Endodermal cell (in vitro differentiated cells): ENCODE results near the gene NGEF. TPM values are rescaled to one million over a fixed set of nuclear protein-coding genes. Genes with fewer than 3 reads are reported as not detected.

Experiments
- DNase-seq: peaks from one replicate; pipeline ENCODE4 v3.0.0-alpha.2; 2017
- H3K27ac ChIP-seq: 2 replicates; pipeline ENCODE4 v1.5.1; 2013; ENCODE audit warnings: mild to moderate bottlenecking, low read depth, low read length, moderate library complexity
- H3K27me3 ChIP-seq: 2 replicates; pipeline ENCODE4 v1.6.1; 2013; ENCODE audit warnings: mild to moderate bottlenecking, low read length, moderate library complexity; ENCODE audit not compliant: insufficient read depth, control insufficient read depth, poor library complexity, severe bottlenecking
- H3K36me3 ChIP-seq: 2 replicates; pipeline ENCODE4 v1.7.0; 2013; ENCODE audit warnings: mild to moderate bottlenecking, low read length, moderate library complexity; ENCODE audit not compliant: control insufficient read depth, insufficient read depth
- H3K4me1 ChIP-seq: one replicate; pipeline ENCODE4 v1.7.0; 2013; ENCODE audit warnings: low read length; ENCODE audit not compliant: control insufficient read depth, insufficient read depth
- H3K4me3 ChIP-seq: 2 replicates; pipeline ENCODE4 v1.5.1; 2013; ENCODE audit warnings: mild to moderate bottlenecking, low read length, moderate library complexity
- H3K9ac ChIP-seq: 2 replicates; pipeline ENCODE4 v1.6.1; 2013; ENCODE audit warnings: mild to moderate bottlenecking, low read length, moderate library complexity; ENCODE audit not compliant: poor library complexity, severe bottlenecking; ENCODE audit errors: extremely low read depth
- H3K9me3 ChIP-seq: 2 replicates; pipeline ENCODE4 v1.6.1; 2013; ENCODE audit warnings: mild to moderate bottlenecking, low read length, moderate library complexity; ENCODE audit not compliant: control insufficient read depth
- H3K27ac Mint-ChIP-seq: 2 replicates; pipeline ENCODE4 v1.8.0; 2020; ENCODE audit warnings: mixed read lengths
- H3K27me3 Mint-ChIP-seq: 2 replicates; pipeline ENCODE4 v1.8.0; 2021; ENCODE audit warnings: mild to moderate bottlenecking, mixed read lengths; ENCODE audit not compliant: insufficient read depth
- H3K36me3 Mint-ChIP-seq: 2 replicates; pipeline ENCODE4 v1.8.0; 2020; ENCODE audit warnings: low read depth, mixed read lengths
- H3K4me1 Mint-ChIP-seq: 2 replicates; pipeline ENCODE4 v1.8.0; 2020; ENCODE audit warnings: mixed read lengths
- H3K4me3 Mint-ChIP-seq: 2 replicates; pipeline ENCODE4 v1.8.0; 2020; ENCODE audit warnings: mild to moderate bottlenecking, moderate library complexity, mixed read lengths
- H3K9me3 Mint-ChIP-seq: 2 replicates; pipeline ENCODE4 v1.8.0; 2020; ENCODE audit warnings: mild to moderate bottlenecking, mixed read lengths
- CTCF ChIP-seq: fragments of 200-600 bp; sonication (generic); conservative IDR thresholded peaks from 2 replicates; pipeline ENCODE4 v1.5.0; 2021; ENCODE audit warnings: antibody characterized with exemption, mild to moderate bottlenecking
- WGBS, 2 experiments: methylation state at CpG; one replicate each; pipeline versions ENCODE4 v1.1.5 to v1.1.7; 2013; ENCODE audit warnings: missing lambda C conversion rate in 2 of 2, mixed read lengths in 1 of 2; ENCODE audit not compliant: insufficient coverage in 1 of 2, insufficient read length in 1 of 2; 5-methylcytosine and 5-hydroxymethylcytosine counted together
- total RNA-seq, 2 donors: library from RNA; stranded (reverse); fragmentation: NEBNext Ultra II Directional in 1 of 2; extraction: Animal tissue kit (Norgen Biotek cat#: 25700) in 1 of 2; gene quantifications; 2 replicates in 1 of 2; 3 replicates in 1 of 2; pipeline ENCODE4 v1.2.1, GENCODE V29; 2021

The NGEF gene
- total RNA-seq, 2 donors from 2014 or later = 1.8 to 2.9 TPM

- no peak overlapping the region for H3K4me3 ChIP-seq
- peaks cover 16% of the 10 kb centered on the region for H3K9me3 Mint-ChIP-seq
- H3K4me1 ChIP-seq = no peaks in the 10 kb centered on the region
- H3K36me3 Mint-ChIP-seq = no peaks in the 10 kb centered on the region
- H3K36me3 ChIP-seq = no peaks in the 10 kb centered on the region
- no peaks in the 10 kb centered on the region for H3K9me3 ChIP-seq
- H3K4me1 Mint-ChIP-seq = no peaks in the 10 kb centered on the region
- TF ChIP-seq CTCF = no peak
- 90 to 94% methylated on average over 4 of the region's 4 CpGs for WGBS, 2 experiments
- H3K27ac Mint-ChIP-seq = no peak overlapping the region
- H3K4me3 Mint-ChIP-seq = no peak overlapping the region
- no peaks in the 10 kb centered on the region for H3K27me3 ChIP-seq
- H3K27ac ChIP-seq = no peak overlapping the region
- no peak overlapping the region for H3K9ac ChIP-seq
- no peak for DNase-seq
- H3K27me3 Mint-ChIP-seq = peaks cover 4% of the 10 kb centered on the region
These were observed 53.9 kb downstream of the NGEF start for GRCh38 chr2:232959139-232959538.

DNA sequence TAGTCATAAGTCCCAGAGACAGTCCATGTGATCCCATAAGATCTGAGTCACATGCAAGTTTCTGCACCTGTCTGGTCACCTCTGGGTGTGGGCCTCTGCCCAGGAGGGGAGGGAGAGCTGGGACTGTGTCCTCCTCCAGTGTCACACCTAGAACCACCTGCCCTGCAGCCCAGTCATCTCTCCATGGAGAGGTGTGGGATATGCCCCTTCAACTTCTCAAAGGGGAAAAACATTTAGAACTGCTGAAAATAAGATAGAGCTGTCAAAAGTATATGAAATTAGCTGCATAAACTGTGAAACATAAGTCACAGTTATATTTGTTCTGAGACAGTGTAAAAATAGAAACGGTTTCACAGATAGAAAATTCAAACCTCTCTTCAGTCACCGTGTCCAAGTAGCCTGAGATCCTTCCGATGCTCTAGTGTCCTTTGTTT, 55.4 kb downstream of the NGEF start:
- H3K27ac ChIP-seq = no peak overlapping the region
- WGBS, 2 experiments = 94 to 100% methylated on average over 2 to 3 of the region's 3 CpGs
- no peaks in the 10 kb centered on the region for H3K36me3 ChIP-seq
- Mint-ChIP-seq H3K4me1 (no peaks in the 10 kb centered on the region), H3K4me3 (no peak overlapping the region), H3K36me3 (no peaks in the 10 kb centered on the region), H3K27me3 (peaks cover 4% of the 10 kb centered on the region), H3K9me3 (peaks cover 8% of the 10 kb centered on the region), H3K27ac (no peak overlapping the region)
- no peaks in the 10 kb centered on the region for H3K9me3 ChIP-seq
- H3K4me3 ChIP-seq = no peak overlapping the region
- DNase-seq = no peak
- no peaks in the 10 kb centered on the region for H3K4me1 ChIP-seq
- H3K27me3 ChIP-seq = no peaks in the 10 kb centered on the region
- TF ChIP-seq CTCF = no peak
- H3K9ac ChIP-seq = no peak overlapping the region

- Mint-ChIP-seq H3K4me1 (no peaks in the 10 kb centered on the region), H3K27ac (no peak overlapping the region), H3K27me3 (peaks cover 7% of the 10 kb centered on the region), H3K9me3 (no peaks in the 10 kb centered on the region), H3K4me3 (no peak overlapping the region), H3K36me3 (no peaks in the 10 kb centered on the region)
- no peak overlapping the region for H3K27ac ChIP-seq
- 85% methylated on average over 5 of the region's 5 CpGs; no CpG with 5 or more reads in 1 of the 2 experiments for WGBS, 2 experiments
- no peak for DNase-seq
- no peaks in the 10 kb centered on the region for H3K9me3 ChIP-seq
- no peak overlapping the region for H3K4me3 ChIP-seq
- TF ChIP-seq CTCF = no peak
- no peaks in the 10 kb centered on the region for H3K27me3 ChIP-seq
- no peak overlapping the region for H3K9ac ChIP-seq
- H3K36me3 ChIP-seq = no peaks in the 10 kb centered on the region
- no peaks in the 10 kb centered on the region for H3K4me1 ChIP-seq
These were observed 57.2 kb downstream of the NGEF start for GRCh38 chr2:232955856-232956255.
